Measurements from ENCODE around the gene KLF3. TPM values are rescaled to one million over a fixed set of nuclear protein-coding genes. Genes with fewer than 3 reads are reported as not detected.
"Not testable (repeated sequence)": the region's sequence is repeated elsewhere in the genome, so short reads cannot be mapped to it uniquely, and the experiment has no call there.

The KLF3 gene
- total and polyA plus RNA-seq, 2 experiments from 2014 or later = 13.8 to 14.7 TPM

DNA sequence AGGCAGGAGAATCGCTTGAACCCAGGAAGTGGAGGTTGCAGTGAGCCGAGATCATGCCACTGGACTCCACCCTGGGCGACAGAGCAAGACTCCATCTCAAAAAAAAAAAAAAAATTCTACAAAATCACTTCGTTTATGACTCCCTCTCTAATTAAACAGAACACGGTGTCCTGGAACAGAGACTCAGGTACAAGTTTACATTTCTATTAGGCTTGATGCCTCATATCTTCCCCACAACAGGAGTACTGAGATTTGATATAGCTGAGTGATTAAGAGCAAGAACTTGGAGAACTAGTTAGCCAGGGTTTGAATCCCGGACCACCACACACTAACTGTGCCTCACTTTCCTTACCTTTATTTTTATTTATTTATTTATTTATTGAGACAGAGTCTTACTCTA, 42.2 kb upstream of the KLF3 start:
- WGBS, 2 experiments (ENCODE audit: low coverage in 1 of 2, low lambda C conversion rate in 2 of 2, missing lambda C conversion rate in 2 of 2) = 82% methylated on average over 6 of the region's 6 CpGs
- H3K27ac ChIP-seq = no peak overlapping the region
- no peaks in the 10 kb centered on the region for H3K9me3 ChIP-seq (ENCODE audit: low read depth)
- no peaks in the 10 kb centered on the region for H3K27me3 ChIP-seq (replicated peaks; ENCODE audit: insufficient read depth)
- H3K36me3 ChIP-seq (ENCODE audit: low read depth) = no peaks in the 10 kb centered on the region
- TF ChIP-seq EZH2 (IDR thresholded peaks at IDR 0.05; ENCODE audit: insufficient read depth, poor library complexity, severe bottlenecking) = no peak
- no peak for TF ChIP-seq EZH2phosphoT487 (IDR thresholded peaks at IDR 0.05; ENCODE audit: insufficient read depth, low read depth)
- H3K9ac ChIP-seq = no peak overlapping the region
- H4K20me1 ChIP-seq (ENCODE audit: insufficient read depth) = no peaks in the 10 kb centered on the region
- H3K4me2 ChIP-seq (ENCODE audit: unreplicated experiment) = no peak overlapping the region
- no peaks in the 10 kb centered on the region for H3K79me2 ChIP-seq (ENCODE audit: insufficient read depth)
- H3K4me1 ChIP-seq (ENCODE audit: insufficient read depth) = peaks cover 9% of the 10 kb centered on the region; the same call in 1 of the 2 replicates
- no peak for DNase-seq
- in situ Hi-C loops (cut with MboI) = no loop called here
- H2AFZ ChIP-seq = no peak overlapping the region
- H3F3A ChIP-seq (ENCODE audit: insufficient read depth) = no peaks in the 10 kb centered on the region
- no peak overlapping the region for H3K4me3 ChIP-seq
- no peaks in the 10 kb centered on the region for H3K9me2 ChIP-seq (ENCODE audit: insufficient read depth)

DNA sequence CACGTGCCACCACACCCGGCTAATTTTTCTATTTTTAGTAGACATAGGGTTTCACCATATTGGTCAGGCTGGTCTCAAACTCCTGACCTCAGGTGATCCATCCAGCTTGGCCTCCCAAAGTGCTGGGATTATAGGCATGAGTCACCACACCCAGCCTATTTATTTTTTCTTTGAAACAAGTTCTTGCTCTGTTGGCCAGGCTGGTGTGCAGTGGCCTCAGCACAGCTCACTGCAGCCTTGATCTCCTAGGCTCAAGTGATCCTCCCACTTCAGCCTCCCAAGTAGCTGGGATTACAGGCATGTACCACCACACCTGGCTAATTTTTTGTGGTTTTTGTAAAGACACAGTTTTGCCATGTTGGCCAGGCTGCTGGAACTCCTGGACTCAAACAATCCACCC, 41.7 kb upstream of the KLF3 start:
- H4K20me1 ChIP-seq (ENCODE audit: insufficient read depth); H3K27me3 ChIP-seq (replicated peaks; ENCODE audit: insufficient read depth); H3F3A ChIP-seq (ENCODE audit: insufficient read depth); H3K79me2 ChIP-seq (ENCODE audit: insufficient read depth); H3K27ac ChIP-seq; H3K9me3 ChIP-seq (ENCODE audit: low read depth); H2AFZ ChIP-seq; H3K9ac ChIP-seq; H3K4me2 ChIP-seq (ENCODE audit: unreplicated experiment); H3K4me1 ChIP-seq (ENCODE audit: insufficient read depth); in situ Hi-C loops (cut with MboI); H3K36me3 ChIP-seq (ENCODE audit: low read depth); H3K9me2 ChIP-seq (ENCODE audit: insufficient read depth); DNase-seq; H3K4me3 ChIP-seq: not testable (repeated sequence)
- 60 to 74% methylated on average over 2 of the region's 2 CpGs for WGBS, 2 experiments (ENCODE audit: low coverage in 1 of 2, low lambda C conversion rate in 2 of 2, missing lambda C conversion rate in 2 of 2)

- Histone ChIP-seq H3K4me3 (no peak overlapping the region), H3K9me2 (ENCODE audit: insufficient read depth) (no peaks in the 10 kb centered on the region), H3K9me3 (ENCODE audit: low read depth) (no peaks in the 10 kb centered on the region), H3K79me2 (ENCODE audit: insufficient read depth) (no peaks in the 10 kb centered on the region), H3K4me1 (ENCODE audit: insufficient read depth) (peaks cover 9% of the 10 kb centered on the region; the same call in 1 of the 2 replicates), H3F3A (ENCODE audit: insufficient read depth) (no peaks in the 10 kb centered on the region), H3K27ac (no peak overlapping the region), H2AFZ (no peak overlapping the region), H3K36me3 (ENCODE audit: low read depth) (no peaks in the 10 kb centered on the region), H3K9ac (no peak overlapping the region), H3K4me2 (ENCODE audit: unreplicated experiment) (no peak overlapping the region), H4K20me1 (ENCODE audit: insufficient read depth) (no peaks in the 10 kb centered on the region), H3K27me3 (replicated peaks; ENCODE audit: insufficient read depth) (no peaks in the 10 kb centered on the region)
- WGBS, 2 experiments (ENCODE audit: low coverage in 1 of 2, low lambda C conversion rate in 2 of 2, missing lambda C conversion rate in 2 of 2) = 71 to 88% methylated on average over 2 of the region's 2 CpGs
- DNase-seq = no peak
- in situ Hi-C loops (cut with MboI) = no loop called here
- TF ChIP-seq EZH2phosphoT487 (IDR thresholded peaks at IDR 0.05; ENCODE audit: insufficient read depth, low read depth) (no peak), EZH2 (IDR thresholded peaks at IDR 0.05; ENCODE audit: insufficient read depth, poor library complexity, severe bottlenecking) (no peak)
Observed at GRCh38 chr4:38623260-38623659, 40.7 kb upstream of the KLF3 start.

GRCh38 chr4:38624311-38624710, 39.7 kb upstream of the KLF3 start:
- H3K9me3 ChIP-seq (ENCODE audit: low read depth) = no peaks in the 10 kb centered on the region
- no peak overlapping the region for H2AFZ ChIP-seq
- peaks cover 9% of the 10 kb centered on the region; the same call in 1 of the 2 replicates for H3K4me1 ChIP-seq (ENCODE audit: insufficient read depth)
- H3K27me3 ChIP-seq (replicated peaks; ENCODE audit: insufficient read depth) = no peaks in the 10 kb centered on the region
- in situ Hi-C loops (cut with MboI) = no loop called here
- H3K4me3 ChIP-seq = no peak overlapping the region
- no peaks in the 10 kb centered on the region for H3K9me2 ChIP-seq (ENCODE audit: insufficient read depth)
- no peaks in the 10 kb centered on the region for H3F3A ChIP-seq (ENCODE audit: insufficient read depth)
- H4K20me1 ChIP-seq (ENCODE audit: insufficient read depth) = no peaks in the 10 kb centered on the region
- H3K27ac ChIP-seq = no peak overlapping the region
- H3K4me2 ChIP-seq (ENCODE audit: unreplicated experiment) = no peak overlapping the region
- 95 to 100% methylated on average over 3 of the region's 3 CpGs for WGBS, 2 experiments (ENCODE audit: low coverage in 1 of 2, low lambda C conversion rate in 2 of 2, missing lambda C conversion rate in 2 of 2)
- H3K36me3 ChIP-seq (ENCODE audit: low read depth) = no peaks in the 10 kb centered on the region
- no peak overlapping the region for H3K9ac ChIP-seq
- no peak for DNase-seq
- no peaks in the 10 kb centered on the region for H3K79me2 ChIP-seq (ENCODE audit: insufficient read depth)
- no peak for TF ChIP-seq EZH2phosphoT487 (IDR thresholded peaks at IDR 0.05; ENCODE audit: insufficient read depth, low read depth)
- no peak for TF ChIP-seq EZH2 (IDR thresholded peaks at IDR 0.05; ENCODE audit: insufficient read depth, poor library complexity, severe bottlenecking)

DNA sequence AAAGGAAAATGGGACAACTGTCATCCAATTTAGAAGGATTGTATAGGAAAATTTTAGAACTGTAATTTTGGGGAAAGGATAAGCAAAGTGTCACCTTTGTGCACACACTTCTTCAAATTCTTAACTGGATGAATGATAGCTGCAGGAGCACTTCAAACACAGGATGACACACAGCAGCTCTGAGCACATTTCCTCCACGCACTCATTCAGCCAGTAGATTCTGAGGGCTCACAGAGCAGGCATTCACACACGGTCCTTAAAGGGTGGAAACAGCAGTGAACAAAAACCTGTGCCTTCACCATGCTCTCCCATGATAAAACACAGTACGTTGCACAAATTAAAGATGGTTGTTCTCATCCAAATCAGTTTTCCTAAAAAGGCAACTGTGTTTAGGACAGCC, 38.5 kb upstream of the KLF3 start:
- H3F3A ChIP-seq (ENCODE audit: insufficient read depth) = no peaks in the 10 kb centered on the region
- no peaks in the 10 kb centered on the region for H3K36me3 ChIP-seq (ENCODE audit: low read depth)
- no peak overlapping the region for H3K4me3 ChIP-seq
- no peaks in the 10 kb centered on the region for H3K27me3 ChIP-seq (replicated peaks; ENCODE audit: insufficient read depth)
- DNase-seq = no peak
- no peak overlapping the region for H3K4me2 ChIP-seq (ENCODE audit: unreplicated experiment)
- in situ Hi-C loops (cut with MboI) = no loop called here
- H3K4me1 ChIP-seq (ENCODE audit: insufficient read depth) = peaks cover 9% of the 10 kb centered on the region; the same call in 1 of the 2 replicates
- no peaks in the 10 kb centered on the region for H3K9me2 ChIP-seq (ENCODE audit: insufficient read depth)
- H3K9me3 ChIP-seq (ENCODE audit: low read depth) = no peaks in the 10 kb centered on the region
- H3K9ac ChIP-seq = no peak overlapping the region
- no peak overlapping the region for H3K27ac ChIP-seq
- TF ChIP-seq EZH2 (IDR thresholded peaks at IDR 0.05; ENCODE audit: insufficient read depth, poor library complexity, severe bottlenecking) (no peak), EZH2phosphoT487 (IDR thresholded peaks at IDR 0.05; ENCODE audit: insufficient read depth, low read depth) (no peak)
- 46 to 56% methylated on average over 3 of the region's 3 CpGs for WGBS, 2 experiments (ENCODE audit: low coverage in 1 of 2, low lambda C conversion rate in 2 of 2, missing lambda C conversion rate in 2 of 2)
- H2AFZ ChIP-seq = no peak overlapping the region; the same call in 1 of the 2 replicates
- no peaks in the 10 kb centered on the region for H4K20me1 ChIP-seq (ENCODE audit: insufficient read depth)
- H3K79me2 ChIP-seq (ENCODE audit: insufficient read depth) = no peaks in the 10 kb centered on the region

GRCh38 chr4:38626901-38627444, 37.0 kb upstream of the KLF3 start:
- H3F3A ChIP-seq (ENCODE audit: insufficient read depth); H4K20me1 ChIP-seq (ENCODE audit: insufficient read depth); H3K27me3 ChIP-seq (replicated peaks; ENCODE audit: insufficient read depth); H3K27ac ChIP-seq; DNase-seq; H3K9me2 ChIP-seq (ENCODE audit: insufficient read depth); H3K4me2 ChIP-seq (ENCODE audit: unreplicated experiment); H2AFZ ChIP-seq; H3K4me3 ChIP-seq; H3K9ac ChIP-seq; H3K9me3 ChIP-seq (ENCODE audit: low read depth); H3K36me3 ChIP-seq (ENCODE audit: low read depth); in situ Hi-C loops (cut with MboI); H3K4me1 ChIP-seq (ENCODE audit: insufficient read depth); H3K79me2 ChIP-seq (ENCODE audit: insufficient read depth): not testable (repeated sequence)
- WGBS, 2 experiments (ENCODE audit: low coverage in 1 of 2, low lambda C conversion rate in 2 of 2, missing lambda C conversion rate in 2 of 2) = 85 to 89% methylated on average over 27 to 28 of the region's 32 CpGs
